CD4-positive, alpha-beta T cell treated with Interleukin-6 for 4 hours (primary cell): ENCODE results near the gene POLR3H.
A peak's percentile ranks its signal among the peaks of the same experiment; 100 is the strongest.
"Not testable (repeated sequence)": the region's sequence is repeated elsewhere in the genome, so short reads cannot be mapped to it uniquely, and the experiment has no call there.

ENCODE experiments used
- DNase-seq: peaks from one replicate; pipeline ENCODE4 v3.0.0-alpha.2; 2020; ENCODE audit warnings: mixed read lengths

Gene POLR3H

DNA sequence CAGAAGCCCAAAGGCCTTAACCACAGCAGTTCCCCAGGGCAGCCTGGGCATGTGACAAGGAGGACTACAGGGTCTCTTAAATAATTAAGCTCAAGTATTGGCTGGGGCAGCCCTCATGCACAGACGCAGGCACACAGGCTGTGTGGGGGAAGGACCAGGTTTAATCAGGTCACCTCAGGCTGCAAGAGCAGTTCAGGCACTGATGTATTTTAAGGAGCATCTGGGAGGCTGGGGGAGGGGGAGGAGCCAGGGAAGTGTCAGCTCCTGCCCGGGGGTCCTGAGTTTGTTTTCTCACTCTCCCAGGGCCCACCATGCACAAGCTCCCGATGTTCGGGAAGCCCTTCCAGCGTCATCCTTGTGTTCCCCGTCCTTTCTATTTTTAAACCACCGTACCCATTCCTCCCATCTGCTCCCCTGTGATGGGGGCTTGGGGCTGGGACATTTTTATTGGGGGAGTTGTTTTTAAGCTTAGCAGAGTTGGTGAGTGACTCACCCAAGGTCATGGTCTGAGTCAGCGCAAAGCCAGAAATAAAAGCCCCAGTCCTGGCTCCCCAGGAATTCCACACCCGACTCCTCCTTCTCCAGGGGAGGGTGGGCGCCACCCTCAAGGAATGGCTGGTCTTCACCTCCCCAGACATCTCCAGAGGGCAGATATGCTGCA, 18.9 kb upstream of the POLR3H start:
- DNase-seq = no peak

DNA sequence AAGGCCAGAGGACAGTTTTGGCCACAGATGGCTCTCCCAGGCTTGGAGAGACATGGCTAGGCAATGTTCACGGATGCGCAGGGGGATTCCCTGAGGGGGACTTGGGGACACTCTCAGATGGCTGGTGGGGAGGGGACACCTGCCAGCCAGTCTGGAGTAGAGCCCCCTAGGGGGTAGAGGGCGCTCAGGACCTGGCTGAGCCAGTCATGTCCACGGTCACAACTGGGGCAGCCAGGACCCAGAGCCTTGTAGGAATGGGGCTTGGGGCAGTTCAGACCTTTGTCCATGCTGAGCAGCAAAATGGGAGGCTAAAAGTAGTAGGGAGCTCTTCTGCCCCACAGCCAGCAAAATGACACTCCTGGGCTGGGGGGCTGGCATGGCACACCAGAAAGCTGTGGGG, 18.2 kb upstream of the POLR3H start:
- DNase-seq = no peak

DNA sequence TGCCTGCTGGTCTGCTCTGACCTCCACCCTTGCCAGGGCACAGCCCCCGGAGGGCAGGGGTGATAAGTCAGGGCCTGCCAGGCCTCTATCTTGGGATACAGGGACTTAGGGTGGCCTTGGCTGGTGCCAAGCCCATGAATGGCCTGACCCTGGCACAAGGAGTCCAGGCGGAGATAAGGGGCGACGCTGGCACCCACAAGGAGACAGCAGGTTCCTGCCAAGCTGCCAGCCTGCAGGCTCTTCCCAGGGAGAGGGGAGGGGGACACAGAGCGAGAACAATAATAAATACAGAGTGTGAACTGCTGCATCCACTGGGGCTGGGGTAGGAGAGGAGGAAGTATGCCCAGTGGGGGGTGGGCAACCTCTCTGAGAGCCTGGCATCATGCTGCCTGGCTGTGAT, 17.5 kb upstream of the POLR3H start:
- no peak for DNase-seq

DNA sequence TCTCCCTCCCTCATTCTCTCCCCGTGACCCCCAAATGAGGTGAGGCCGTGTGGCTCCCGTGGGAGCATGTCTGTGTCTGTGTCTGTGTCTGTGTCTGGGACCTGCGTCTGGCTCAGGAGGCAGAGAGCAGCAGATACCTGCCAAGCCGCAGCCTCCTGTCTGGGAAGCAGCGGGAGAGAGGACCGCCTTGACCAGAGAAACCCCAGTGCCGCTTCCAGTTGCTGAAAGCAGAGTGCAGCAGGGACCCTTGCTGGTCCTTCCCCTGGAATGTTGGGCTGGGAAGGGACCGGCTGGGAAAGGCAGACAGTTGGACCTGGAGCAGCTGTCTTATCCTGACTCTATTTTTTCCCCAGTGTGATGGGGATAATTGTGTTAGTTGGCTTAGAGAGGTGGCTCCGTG, 17.1 kb upstream of the POLR3H start:
- DNase-seq = no peak

DNA sequence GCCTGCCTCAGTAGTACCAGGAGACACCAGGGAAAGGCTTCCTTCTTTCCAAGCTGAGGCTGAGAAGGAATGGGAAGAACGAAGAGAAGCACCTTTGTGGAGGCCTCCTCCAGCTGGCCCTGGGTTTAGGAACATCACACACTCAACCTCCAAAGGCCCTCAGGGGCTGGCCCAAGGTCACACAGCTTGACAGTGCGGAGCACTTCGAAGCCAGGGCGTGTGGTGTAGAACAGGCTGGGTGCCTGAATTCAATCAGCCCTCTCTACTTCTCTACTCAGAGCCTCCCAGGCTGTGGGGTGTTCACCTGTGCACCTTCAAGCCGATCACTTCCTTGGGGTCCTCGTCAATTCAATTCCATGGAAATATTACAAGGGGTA, 15.8 kb upstream of the POLR3H start:
- no peak for DNase-seq

DNA sequence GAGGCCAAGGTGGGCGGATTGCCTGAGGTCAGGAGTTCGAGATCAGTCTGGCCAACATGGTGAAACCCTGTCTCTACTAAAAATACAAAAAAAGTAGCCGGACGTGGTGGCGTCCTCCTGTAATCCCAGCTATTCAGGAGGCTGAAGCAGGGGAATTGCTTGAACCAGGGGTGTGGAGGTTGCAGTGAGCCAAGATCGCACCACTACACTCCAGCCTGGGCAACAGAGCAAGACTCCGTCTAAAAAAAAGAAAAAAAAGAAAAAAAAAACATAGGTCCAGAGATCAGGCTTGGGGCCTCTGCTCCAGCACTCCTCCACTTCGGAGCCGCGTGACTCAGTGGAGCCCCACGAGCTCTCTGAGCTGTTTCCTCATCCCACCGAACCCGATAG, 14.0 kb upstream of the POLR3H start:
- DNase-seq = not testable (repeated sequence)

DNA sequence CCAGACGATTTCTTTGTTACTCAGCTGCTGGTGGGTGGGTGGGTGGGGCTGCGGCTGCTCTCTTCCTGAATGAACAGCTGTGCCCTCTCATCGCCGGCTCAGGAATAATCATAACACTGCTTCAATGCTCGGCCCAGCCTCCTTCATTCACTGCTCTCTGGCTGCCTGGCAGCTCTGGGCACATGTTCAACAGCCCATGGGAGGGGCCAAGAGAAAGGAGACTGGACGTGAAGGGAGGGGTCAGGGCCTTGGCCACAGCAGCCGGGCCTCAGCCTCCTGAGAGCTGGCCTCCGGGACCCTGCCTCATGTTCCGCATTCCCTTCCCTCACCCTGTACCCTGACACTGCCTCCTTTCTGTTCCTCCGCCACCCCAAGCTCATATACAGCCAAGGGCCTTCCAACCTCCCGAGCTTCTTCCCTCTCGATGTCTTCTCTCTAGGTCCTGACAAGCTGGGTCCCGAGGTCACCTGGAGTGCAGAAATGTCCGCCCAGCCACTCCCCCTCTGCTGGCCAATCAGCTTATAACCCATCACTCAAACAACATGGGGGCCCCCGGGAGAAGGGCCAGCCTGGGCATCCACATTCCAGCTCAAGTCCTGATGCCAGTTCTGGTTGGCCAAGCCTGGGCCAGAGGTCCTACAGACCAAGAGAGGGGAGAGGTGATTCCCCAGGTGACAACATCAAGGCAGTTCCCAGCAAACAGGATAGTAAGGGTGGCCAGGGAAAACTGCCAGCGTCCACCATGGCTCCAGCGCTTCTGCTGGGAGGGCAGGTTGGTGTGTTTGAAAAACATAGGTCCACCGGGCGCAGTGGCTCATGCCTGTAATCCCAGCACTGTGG, 13.4 kb upstream of the POLR3H start:
- peak; percentile 9 for DNase-seq

DNA sequence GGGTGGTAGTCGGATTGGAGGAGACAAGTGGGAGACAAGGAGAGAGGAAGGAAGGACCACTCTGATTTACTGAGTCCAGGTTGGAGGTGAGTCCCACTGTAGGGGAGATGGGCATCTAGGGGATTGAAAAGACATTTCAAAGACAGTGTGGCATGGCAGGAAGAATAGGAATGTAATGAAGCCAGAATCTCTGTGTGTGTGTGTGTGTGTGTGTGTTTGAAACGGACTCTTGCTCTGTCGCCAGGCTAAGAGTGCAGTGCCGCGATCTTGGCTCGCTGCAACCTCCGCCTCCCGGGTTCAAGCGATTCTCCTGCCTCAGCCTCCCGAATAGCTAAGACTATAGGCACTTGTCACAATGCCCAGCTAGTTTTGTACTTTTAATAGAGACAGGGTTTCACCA, 12.3 kb upstream of the POLR3H start:
- DNase-seq = no peak

DNA sequence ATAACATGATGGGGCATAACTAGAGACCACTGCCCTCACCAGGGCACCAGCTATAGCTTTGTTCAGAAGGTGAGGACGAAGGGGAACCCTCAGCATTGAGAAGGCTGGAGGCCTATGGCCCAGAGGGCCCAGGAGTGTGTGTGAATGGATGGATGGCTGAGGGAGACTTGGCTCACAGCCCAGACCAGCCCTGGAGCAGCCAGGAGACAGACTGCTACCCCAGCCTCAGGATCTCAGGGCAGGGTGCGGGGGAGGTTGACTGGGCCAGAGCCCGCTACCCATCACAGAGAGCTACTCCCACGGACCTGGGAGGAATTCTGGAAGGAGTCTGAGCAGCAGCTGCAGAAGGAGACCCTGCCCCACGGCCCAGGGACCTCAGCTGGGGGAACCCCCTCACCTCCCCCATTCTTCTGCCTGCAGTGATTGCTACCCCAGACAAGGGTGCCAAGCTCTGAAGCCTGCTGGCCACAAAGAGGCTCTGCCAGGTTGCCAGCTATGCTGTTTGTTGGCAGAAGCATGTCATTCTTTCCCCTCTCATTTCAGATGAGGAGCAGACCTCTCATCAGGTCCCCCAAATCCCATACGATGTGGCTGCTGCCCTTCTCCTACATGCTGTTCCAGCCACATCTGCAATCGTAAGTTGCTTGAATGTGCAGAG, 11.2 kb upstream of the POLR3H start:
- no peak for DNase-seq

DNA sequence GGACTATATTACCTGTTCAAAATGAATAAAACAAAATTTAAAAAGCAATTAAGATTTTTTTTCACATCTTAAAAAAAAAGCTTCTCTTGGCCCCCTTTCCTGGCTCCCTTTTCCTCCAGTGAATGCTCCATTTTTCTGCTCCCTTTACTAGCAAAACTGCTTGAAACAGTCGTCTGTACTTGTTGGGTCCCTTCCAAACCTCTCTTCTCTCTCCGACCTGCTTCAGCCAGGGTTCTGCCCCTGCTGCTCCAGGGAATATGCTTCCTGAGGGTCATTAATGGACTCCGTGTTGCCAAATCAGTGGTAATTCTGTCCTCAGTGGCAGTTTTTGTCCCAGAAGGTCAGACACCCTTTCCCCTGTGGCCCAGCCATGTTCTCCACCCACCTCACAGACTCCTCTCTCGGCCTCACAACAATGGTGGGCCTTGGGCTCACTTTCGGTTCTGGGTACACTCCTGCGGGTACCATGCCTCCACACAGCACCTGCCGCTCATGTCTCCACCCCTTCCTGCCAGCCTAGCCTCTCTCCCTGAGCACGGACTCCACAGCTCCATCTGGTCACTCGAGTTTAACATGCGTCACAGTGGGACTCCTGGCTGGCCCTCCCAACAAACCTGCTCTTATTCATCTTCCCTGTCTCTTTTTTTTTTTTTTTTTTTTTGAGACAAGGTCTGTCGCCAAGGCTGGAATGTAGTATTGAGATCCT, 7.8 kb upstream of the POLR3H start:
- no peak for DNase-seq

DNA sequence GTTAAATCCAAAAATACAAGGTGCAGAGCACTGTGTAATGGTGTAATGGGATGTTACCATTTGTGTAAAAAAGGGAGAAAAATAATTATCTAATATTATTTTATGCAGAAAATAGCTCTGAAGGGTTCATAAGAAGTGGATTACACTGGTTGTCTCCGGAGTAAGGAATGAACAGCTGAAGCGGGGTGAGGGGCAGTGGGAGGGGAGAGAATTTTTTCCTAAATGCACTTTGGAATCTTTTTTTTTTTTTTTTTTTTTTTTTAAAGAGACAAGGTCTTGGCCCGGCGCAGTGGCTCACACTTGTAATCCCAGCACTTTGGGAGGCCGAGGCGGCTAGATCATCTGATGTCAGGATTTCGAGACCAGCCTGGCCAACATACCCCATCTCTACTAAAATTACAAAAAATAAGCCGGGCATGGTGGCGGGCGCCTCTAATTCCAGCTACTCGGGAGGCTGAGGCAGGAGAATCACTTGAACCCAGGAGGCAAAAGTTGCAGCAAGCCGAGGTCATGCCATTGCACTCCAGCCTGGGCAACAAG, 6.8 kb upstream of the POLR3H start:
- no peak for DNase-seq

DNA sequence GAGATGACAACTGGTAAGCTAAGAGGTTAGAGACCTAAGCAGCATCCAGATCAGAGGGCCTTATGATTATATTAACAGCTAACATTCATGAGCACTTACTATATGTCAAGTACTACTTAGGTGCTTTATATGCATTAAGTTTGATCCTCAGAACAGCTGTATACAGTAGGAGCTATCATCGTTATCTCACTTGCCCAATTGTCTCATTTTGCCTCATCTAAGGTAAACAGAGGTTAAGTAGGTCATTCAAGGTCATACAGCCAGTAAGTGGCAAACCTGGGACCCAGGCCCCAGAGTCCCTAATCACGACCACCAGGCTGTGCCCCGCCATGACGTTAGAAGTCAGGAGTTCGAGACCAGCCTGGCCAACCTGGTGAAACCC, 4.6 kb upstream of the POLR3H start:
- DNase-seq = no peak

DNA sequence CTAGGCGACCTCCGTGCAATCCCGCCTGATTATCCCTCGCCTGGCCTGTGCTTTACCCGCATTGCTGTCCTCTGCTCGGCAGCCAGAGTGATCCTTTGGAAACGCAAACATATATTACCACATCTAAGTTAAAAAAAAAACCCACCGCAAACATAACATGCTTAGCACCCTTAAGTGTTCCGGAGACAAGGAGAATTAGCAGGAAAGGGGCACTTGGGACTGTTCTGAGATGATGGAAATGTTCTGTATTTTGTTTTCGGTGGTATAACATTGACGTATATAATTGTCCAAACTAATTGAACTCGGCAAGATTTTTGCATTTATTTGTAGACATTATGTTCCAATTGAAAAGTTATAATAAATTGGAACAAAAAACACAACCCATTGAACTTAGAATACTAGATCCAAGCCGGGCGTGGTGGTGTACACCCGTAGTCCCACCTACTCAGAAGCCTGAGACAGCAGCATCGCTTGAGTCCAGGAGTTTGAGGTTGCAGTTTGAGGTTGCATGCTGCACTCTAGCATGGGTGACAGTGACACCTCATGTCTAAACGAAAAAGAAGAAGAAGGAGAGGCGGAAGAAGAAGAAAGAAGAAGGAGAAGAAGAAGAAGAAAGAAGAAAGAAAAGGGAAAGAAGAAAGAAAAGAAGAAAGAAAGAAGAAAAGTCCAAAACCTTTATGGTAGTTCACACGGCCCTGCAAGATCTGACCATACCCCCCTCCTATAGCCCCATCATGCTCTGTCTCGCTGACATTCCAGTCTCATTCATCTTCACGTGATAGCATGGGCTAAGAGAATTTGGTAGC, 604 bp upstream of the POLR3H start:
- no peak for DNase-seq

DNA sequence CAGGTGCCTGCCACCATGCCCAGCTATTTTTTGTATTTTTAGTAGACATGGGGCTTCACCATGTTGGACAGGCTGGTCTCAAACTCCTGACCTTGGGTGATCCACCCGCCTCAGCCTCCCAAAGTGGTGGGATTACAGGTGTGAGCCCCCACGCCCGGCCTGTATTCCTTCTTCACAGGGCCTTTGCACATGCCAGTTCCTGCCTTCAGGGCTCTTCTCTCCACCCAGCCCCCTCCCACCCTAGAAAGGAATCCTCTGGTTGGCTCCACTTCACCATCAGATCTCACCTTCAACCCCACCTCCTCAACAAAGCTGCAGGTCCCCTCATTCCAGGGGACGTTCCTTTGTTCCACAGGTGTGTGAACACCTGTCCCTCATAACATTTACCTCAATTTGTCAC, 2.0 kb downstream of the POLR3H start:
- no peak for DNase-seq

DNA sequence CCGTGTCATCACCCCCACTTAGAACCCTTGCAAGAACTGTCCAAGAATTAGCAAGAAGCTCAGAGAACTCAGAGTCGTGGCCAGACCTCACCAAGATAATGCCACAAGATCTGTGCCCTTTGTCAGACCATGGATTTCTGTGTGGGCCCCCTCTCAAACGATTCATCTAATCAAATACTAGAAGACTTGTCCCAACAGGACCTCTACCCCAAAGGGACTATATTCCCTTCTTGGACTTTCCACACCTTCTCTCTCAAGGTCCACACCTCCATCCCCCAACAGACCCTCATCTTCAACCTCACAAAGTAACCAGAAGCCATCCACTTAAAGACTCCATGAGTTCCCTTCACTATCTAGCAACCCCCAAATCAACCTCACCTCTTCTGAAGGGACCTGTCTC, 2.8 kb downstream of the POLR3H start:
- DNase-seq = no peak

DNA sequence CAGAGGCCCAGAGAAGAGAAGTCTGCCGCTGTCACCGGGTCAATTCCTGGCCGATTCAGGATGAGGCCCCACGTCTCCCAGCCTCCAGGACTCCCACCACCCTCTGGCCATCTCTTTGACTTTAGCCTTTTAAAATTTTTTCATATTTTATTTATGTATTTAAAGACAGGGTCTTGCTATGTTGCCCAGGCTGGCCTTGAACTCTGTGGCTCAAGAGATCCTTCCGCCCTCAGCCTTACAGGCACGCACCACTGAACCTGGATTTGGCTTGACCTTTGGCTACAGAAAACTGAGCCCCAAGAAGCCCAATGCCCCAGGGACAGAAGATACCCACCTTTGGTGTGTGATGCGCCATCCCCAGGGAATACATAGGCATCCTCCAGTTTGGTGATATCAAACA, 3.9 kb downstream of the POLR3H start:
- no peak for DNase-seq

DNA sequence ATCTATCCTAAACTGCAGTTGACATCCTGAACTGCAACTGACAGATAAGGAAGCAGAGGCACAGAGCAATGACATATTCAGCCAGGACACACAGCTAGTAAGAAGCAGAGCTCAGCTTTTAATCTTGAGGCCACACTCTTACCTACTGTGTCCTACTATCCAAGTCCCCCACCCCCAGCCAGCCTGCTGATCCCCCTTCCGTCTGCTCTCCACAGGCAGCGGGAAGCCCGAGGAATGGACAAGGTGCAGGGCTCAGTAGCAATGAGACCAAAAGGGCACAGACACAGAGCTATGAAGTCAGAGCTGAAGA, 4.3 kb downstream of the POLR3H start:
- no peak for DNase-seq

DNA sequence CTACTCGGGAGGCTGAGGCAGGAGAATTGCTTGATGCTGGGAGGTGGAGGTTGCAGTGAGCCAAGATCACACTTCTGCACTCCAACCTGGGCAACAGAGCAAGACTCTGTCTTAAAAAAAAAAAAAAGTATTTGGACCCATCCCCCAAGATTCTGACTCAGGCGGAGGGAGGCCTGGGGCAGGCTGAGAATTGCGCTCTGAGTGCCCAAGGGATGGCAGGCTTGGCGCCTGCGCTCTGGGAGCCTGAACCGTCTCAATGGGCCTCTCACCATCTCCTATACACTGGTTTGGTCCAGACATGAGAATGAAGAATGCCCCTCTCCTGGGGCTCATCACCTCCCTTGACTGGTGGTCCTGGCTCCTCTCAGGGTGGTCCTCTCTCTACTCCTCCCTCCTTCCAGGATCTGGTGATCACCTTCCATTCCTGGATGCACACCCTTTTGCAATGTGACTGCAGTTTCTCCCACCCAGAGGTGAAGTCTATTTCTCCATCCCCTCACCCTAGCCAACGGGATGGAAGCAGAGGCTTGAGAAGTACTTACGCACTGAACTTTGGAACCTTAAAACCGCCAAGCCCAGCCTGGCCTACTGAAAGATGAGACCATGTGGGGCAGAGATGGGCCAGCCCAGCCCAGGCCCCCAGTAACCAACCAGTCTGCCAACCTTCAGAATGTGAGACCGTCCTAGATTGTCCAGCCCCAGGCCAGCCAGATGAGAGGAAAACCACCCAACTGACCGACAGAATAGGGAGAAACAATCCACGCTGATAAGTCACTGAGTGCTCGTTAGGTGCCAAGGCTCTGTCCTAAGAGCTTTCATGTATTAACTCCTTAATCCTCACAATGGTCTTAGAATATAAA, 4.9 kb downstream of the POLR3H start:
- DNase-seq = no peak

DNA sequence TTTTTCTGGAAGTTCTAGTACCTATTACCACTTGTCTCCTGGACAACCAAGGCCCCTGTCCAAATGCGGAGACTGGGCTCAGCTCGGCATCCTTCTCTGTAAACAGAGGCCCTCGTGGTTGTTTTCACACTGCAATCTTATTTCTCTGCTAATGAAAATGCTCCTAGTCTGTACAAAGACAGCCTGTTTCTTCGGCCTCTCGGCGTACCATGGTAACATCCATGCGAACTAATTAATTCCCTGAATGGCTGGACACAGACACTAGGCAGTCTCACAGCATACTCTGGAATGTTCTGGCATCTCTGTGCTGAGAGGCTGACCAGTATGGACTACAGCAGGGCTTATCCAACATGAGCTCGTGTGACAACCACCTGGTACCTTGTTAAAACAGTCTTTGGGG, 5.7 kb downstream of the POLR3H start:
- no peak for DNase-seq

DNA sequence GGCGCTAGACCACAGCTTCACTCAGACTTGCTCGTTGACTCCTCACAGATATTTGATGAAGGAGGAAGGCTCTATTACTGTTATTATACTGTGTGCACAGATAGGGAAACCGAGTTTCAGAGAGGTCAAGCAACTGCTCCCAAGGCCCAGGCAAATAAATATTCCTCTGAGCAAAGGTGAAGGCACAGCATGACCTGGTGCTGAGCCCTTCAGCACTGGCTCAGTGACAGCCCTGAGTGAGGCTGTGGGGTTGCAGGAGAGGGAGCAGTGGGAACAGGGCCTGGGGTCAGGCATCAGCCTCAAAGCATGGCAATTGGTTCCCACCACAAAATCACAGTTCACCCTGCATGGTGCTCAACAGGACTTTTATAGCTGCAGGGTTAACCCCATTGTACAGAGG, 7.1 kb downstream of the POLR3H start:
- no peak for DNase-seq

DNA sequence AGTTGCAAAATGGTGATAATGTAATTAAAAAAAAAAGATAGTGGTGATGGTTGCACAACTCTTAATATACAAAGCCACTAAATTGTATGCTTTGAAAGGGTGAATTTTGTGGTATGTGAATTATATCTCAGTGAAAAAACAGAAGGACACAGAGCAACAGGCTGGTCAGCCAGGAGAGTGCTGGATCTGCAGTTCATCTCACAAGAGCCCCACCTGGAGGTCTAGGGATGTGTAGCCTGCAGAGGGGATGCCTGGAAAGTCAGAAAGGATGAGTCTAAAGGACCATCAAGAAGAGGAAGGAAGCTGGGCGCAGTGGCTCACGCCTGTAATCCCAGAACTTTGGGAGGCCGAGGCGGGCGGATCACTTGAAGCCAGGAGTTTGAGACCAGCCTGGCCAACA, 9.0 kb downstream of the POLR3H start:
- DNase-seq = no peak

DNA sequence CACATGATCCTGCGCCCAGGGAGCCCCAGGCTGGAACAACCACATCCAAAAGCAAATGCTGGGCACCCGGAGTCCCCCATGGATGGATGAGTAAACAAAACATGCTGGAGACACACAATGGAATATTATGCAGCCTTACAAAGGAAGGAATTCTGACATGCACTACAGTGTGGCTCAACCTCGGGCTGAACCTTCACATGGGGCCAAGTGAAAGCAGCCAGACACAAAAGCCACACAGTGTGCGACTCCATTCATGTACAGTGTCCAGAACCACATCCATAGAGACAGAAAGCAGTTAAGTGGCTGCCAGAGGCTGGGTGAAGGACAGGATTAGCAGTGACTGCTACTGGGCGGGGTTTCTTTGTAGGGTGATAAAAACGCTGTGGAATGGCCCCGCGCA, 10.1 kb downstream of the POLR3H start:
- no peak for DNase-seq
